Anterior cingulate cortex (tissue), 58 donors: ENCODE data around the gene SELENOO.

Source experiments
- DNase-seq, 58 donors: peaks; one replicate each; lab custom pipeline; 2025; lab: John Stamatoyannopoulos, UW

The SELENOO gene

DNA sequence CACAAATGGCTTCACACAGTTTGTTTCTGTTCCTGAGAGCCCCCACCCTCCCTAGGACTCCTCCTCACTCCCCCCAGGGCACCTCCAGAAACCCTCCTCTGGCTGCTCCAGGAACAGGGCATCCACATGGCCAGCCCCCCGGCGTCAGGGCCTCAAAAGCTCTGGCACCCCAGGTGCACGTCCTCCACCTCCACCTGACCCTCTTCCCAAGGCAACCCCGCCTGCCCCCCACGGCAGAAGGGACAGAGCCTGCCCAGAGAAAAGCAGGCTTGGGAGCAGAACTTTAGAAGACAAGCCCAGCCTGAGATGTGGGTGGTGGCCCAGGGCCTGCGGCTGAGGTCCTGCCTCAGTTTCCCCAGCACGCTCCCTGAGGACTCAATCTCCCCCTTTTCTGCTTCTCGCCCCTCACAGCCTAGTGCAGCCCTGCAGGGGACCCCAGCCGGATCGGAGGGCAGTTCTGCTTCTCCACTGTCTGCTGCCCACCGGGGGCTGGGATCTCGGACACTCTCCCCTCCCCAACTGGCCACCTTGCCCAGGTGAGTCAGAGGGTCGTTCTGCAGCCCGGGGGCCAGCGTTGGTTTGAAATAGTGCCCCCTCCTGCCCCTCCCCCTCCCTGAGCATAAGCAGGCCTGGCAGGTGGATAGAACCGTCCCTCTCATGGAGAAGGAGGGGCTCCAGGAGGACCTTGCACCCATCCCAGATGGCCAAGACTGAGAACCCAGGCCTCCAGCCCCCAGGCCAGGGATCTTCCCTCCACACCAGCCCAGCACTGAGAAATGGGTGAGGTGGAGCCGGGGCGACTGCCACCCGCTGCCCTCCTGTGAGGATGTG lies 17.5 kb upstream of the SELENOO start:
- no peak for DNase-seq

DNA sequence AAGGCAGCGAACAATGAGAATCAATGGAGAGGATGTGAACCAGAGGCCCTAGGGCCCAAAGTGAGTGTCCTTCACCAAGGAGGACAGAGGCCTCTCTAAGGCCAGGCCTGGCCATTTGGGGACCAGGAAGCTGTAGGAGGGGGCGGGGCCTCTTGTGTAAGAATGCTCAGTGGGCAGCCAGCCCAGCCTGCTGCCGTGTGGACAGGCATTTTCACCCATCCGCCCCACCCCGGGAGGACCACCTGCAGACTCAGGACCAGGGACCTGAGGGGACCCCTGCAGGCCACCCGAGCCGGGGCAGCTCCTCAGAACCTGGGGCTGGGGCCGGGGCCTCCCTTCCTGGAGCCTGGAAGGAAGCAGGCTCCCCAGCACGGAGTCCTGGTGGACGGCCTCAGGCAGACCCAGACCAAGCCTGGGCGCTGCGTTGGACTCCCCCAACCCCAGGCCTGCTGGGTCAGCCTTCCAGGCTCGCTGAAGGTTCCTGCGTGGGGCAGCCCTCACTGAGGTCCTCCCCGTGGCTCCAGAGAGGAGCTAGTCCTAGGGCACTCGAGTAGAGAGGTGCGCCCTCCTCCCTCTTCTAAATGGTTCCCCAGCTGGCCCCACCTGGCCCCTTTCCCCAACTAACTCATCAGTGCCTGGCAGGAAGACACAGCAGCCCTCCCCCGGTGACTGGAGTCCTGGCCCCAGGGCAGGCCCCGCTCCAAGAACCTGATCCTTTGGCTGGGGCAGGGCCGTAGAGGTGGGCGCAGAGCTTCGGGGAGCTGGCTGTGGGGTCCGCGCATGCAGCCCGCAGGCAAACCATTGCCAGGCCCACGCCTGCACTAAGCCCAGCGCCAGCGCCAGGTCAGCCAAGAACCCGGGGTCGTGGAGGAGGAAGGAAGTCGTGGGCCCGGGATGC lies 16.6 kb upstream of the SELENOO start:
- DNase-seq = peak in 4 of 58 donors; percentile 26 to 55 (median 37)

DNA sequence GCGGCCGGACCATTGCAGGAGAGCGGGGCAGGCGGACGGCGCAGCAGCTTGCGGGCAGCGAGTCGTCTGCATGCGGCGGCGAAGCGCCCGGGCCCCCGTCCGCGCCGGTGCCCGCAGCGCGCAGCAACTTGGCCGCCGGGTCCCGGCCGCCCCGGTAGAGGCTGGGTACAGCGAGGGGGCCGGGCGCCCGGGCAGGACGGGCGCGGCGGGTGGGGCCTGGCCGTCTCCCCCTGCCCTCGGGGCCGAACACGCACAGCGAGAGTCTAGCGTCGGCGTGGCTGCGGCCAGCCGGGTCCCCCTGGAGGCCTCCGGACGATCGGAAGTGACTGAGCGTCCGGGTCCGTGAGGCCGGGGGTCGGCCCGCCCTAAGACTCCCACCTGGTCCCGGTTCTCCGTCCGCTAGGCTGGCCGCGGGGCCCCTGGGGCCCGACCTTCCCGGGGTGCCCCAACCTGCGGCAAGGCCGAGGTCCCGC lies 15.9 kb upstream of the SELENOO start:
- no peak for DNase-seq

DNA sequence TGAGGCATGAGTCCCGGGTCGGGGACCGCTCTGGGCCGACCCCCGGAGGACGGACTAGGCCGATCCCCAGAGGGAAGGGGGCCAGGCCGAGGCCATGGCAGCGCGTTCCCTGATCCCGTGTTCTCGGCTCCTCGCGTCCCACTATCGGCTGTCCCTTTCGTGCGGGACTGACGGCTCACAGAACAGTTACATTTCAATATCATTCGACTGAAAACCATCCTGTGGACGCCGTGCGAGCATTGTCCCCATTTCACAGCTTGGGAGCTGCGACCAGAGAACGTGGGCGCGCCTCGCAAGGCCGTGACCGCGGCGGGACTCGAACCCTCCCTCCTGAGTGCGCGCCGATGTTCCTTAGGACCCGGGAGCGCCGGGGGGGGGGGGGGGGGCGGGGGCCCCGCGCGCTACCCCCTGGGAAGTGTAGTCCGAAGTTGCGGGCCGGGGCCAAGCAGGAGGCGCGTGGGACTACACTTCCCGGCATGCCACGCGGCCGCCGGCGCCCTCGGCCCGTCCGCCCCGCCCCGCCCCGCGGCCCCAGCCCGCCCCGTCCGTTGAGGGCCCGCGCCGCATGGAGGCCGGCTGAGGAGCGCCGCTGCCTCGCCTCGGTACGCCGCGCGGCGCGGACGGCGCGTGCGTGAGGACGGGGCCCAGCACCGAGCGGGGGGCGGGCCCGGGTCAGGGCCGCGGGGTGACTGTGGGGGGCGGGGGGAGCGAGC lies 15.3 kb upstream of the SELENOO start, which contains the start of gene TRABD:
TSS of gene TRABD (plus strand) at position 539 of the 713 bp plus-strand sequence. CDS start 7,148 bp downstream, outside the sequence.
- peak in 57 of 58 donors; percentile 25 to 90 (median 83) for DNase-seq

DNA sequence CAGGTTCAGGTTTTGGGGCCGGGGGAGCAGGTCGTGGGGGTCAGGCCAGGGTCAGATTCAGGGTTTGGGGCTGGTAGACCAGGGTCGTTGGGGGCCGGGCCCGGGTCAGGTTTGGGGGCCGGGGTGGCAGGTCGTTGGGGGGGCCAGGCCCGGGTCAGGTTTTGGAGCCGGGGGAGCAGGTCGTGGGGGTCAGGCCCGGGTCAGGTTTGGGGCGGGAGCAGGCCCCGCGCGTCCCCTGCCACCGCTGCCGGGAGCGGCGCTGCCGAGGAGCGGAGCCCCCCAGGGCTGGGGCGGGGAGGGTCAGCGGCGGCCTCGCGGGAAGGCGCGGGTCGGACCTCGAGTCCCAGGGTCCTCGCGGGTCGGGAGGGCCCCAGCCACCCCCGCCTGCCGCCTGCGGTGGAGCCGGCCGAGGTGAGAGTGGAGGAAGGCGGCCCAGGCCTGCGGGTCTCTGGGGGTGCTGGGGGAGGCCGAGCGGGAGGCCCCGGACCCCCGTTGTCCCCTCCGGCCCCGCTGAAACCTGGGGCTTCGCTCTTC lies 14.6 kb upstream of the SELENOO start:
- peak in 1 of 58 donors; percentile 67 for DNase-seq

DNA sequence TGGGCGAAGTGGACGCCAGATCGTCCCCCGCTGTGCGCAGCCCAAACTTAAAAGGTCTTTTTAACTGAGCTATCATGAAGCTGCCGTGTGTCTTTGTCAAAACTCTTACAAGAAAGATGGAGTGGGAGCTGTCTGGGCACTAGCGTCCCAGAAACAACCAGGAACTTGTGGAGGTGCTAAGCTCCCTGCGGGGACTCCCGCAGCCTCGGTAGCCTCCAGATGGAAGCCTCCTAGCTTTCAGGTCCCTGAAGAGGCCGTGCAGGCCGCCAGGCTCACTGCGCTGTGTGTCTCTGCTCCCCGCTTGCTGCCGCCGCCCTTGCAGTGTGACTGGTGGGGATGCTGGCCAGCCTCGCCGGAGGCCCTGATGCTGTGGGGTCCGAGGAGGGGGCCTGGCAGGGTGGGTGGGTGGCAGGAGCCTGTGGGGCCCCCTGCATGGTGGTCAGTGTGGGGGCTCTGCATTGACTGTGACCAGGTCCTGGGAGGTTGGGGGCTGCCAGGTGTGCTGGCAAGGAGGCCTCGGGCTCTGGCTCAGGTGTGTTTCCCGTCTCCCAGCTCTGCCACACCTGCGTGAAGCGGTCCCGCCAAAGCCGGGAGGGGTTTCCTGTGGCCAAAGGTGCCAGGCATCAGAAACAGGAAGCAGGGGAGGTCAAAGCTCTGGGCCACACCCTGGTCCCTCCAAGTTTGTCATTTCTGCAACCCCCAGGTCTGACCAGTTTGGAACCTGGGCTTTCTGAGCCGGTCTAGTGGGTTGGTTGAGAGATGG lies 13.9 kb upstream of the SELENOO start:
- DNase-seq = no peak

DNA sequence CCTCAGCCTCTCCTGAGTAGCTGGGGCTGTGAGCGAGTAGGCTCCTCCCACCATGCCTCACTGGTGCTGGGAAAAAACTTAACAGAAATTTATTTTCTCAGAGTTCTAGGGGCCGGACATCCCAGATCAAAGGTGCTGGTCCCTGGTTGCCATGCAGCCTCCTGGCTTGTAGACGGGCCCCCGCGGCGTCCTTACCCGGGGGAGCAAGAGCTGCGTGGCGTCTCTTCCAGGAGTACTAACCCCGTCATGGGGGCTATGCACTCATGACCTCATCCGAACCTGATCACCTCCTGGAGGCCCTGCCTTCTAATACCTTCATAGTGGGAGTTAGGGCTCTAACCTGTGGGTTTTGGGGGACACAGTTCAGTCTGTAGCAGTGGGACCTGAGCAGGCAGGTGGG lies 12.5 kb upstream of the SELENOO start:
- DNase-seq = no peak

DNA sequence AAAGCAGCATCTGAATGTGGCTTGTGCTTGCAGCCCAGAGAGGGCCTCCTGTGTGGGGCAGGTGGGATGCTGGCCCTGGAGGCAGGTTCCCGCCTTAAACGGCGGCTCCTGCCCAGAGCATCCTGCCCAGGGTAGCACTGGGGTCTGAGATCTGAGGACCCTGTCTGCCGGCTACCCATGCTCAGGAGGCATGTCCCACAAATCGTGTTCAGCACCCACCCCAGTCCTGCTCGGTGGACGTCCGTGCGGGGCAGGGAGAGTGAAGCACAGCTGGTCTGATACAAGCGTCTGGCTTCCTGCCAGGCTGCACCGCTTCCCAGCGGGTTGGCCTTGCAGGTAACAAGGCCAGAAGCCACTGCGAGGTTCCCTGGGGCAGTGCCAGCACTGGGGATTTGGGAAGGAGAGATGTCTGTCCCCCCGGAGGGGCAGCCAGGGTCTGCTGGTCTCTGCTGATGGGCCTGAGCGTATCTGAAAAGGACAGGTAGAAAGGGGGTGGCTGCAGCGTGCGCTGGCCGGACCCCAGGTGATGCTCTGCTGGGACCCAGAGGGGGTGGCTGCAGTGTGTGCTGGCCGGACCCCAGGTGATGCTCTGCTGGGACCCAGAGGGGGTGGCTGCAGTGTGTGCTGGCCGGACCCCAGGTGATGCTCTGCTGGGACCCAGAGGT lies 11.5 kb upstream of the SELENOO start:
- DNase-seq = no peak

DNA sequence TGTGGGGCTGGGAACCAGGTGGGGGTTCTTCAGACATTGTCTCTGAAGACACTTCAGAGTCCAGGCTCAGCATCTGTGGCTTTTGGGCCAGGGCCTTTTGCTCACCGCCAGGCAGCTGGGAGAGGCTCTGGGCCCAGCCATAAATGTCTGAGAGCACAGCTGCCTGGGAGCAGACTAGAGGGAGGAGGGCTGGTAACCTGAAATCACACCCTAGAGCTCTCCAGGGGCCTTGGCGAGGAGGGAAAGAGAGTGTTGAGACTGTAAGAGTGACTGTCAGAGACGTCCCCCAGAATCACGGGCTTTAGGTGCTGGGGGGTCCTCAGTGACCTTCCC lies 11.0 kb upstream of the SELENOO start:
- no peak for DNase-seq

DNA sequence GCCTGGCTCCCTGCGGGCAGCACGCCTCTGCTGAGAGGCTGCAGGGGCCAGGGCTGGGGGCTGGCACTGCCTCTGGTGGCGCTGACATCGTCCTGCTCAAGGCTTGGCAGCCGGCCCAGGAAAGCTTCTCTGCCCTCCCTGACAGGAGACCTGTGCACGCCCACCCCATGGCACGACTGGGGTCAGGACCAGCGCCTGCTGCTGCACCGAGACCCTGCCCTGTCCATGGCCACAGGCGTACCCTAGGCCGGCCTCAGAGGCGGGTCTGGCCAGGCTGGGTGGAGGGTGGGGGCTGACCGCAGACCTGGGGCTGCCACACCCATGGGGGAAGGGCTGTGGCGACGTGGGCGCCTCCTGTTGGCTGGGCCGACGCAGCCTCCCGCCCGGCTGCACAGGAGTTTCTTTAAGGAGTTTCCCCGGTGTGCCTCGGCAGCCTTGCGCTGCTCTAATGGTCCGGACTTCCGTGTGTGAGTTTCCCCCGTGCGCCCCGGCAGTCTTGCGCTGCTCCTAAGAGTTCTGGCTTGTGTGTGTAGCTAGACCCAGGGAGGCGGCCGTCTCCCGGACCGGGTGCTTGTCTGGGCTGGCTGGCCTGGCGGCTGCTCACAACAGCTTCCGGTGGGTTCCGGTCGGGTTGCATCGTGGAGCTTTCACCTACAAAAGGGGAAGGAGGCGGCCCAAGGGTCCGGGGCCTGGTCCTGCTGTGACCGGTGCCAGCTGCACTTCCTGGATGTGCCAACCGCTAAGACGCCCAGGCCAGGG lies 10.4 kb upstream of the SELENOO start:
- DNase-seq = peak in 5 of 58 donors; percentile 39 to 54 (median 46)

DNA sequence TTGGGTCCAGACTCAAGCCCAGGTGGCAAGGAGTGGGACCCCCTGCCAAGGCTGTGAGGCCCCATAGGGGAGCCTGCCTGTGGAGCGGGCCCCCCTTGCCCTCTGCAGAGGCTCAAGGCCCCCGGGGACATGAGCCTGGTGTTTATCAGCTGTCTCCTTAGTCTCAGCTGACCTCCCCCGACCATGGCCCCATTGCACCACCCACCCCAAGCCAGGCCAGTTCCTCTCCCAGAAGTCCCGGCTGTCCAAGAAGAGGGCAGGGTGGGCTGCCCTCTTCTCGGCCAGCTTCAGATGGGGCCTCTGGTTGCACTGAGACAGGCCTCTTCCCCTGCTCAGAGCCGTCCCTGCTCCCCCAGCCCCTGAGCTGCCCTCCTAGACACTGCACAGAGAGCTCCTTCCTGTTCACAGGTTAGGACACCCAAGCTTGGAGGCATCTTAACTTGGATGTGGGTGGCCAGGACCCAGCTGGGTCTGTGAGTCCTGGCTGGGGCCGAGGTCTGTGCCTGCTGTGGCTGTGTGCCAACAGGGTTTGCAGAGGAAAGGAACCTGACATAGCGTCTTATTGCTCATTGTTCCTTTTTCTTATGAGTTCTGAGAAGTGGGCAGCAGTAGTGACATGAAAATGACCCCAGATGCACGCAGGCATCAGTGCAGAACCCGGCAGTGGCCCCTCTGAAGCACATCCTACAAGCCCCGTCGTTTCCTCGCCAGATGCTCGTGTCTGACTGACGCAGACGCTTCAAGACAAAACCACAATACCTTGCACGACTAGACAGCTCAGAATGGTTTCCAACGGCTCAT lies 9.7 kb upstream of the SELENOO start:
- peak in 2 of 58 donors; percentile 21 to 28 for DNase-seq

DNA sequence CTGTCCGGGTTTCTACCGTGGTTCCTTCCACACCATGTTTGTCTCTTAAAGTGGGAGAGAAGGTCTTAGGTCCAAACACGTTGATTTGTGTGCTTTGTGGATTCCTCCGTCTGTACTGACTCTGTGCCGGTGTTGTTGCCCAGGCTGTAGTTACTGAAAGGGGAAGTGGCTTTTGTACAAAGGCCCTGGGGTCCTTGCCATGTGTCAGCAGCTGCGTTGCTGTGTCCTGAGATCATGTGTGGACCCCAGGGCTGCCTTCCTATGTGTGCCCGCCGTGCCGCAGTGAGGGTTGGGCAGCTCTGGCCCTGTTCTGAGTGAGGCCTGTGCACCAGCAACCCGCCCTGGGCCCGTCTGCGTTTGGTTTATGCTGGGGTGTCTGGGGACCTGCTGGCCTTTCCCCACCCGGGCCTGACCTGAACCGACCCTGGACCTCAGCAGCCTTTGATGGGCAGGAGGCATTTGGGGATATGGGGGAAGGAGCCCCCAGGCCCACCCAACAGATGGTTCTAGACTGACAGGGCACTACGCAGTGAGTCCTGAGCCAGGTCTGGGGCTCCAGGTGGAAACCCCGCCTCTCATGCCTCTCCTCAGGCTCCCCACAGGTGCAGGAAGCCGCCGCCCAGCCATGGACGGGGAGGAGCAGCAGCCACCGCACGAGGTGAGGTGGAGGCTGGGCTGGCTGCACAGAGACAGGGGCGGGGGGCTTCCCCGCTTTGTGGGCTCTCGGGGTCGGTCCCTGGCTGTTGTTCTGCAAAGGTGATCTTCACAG lies 8.2 kb upstream of the SELENOO start:
- no peak for DNase-seq

DNA sequence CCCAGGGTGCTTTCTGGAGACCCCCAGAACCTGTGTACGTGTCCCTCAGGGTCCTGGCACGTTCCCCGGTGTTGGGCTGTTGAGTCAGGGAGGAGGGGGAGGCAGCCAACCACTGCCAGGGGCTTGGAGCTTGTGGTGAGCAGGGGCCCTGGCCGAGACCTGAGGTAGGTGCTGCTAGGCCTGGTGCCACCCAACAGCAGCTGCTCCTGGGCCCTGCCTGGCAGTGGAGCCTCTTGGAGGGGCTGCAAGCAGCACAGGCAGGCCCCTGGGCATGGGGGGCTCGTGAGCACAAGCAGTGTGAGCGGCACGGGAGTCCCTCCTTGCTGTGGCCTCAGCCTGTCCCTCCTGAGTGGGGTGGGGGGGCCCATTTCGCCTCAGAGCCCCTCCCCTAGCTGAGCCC lies 7.2 kb upstream of the SELENOO start:
- no peak for DNase-seq

DNA sequence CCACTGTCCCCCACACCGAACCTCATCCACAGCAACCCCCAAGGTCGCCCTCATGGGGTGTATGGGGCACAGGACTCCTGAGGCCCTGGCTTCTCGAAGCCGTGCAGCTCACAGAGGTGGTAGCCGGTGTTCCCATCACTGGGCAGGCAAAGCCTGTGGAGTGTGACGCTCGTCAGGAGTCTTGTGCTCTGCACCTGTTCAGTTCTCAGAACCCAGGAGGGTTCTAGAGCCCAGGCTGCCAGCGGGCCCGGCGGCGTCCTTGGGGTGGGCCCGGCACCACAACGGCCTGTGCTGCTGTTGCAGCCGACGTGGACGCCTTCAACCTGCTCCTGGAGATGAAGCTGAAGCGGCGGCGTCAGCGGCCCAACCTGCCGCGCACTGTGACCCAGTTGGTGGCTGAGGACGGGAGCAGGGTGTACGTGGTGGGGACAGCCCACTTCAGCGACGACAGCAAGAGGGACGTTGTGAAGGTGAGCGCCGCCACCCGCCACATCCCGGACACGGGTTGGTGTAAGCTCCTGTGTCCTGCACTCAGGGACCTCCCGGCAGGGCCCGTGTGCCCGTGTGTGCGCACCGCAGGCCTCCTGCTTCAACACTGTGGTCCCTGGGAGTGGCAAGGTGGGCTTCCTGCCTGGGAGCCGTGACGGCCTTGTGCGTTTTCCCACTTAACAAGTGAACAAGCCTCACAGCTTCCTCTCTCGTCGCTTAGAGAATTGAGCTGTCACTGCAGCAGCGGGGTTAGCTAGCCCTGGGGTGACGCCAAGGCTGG lies 6.6 kb upstream of the SELENOO start:
- DNase-seq = no peak

DNA sequence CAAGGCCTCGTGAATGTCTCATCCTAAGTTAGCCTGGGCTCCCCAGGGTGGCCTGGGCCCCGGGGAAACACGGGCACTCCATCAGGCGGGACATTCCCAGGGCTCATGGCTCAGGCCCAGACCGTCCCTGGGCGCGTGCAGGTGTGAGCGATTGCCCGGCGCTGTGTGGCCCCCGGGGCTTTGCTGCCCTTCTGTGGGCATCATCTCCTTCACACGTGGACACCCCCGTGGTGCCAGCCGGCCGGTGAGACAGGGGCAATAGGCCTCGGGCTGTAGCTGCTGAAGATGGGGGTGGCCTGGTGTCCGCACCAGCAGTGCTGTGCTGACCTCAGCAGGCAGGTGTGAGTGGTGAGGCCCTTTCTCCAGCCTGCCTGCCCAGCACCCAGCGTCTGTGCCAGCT lies 4.6 kb upstream of the SELENOO start:
- no peak for DNase-seq
